ENCODE data around the gene BGN.

DNA sequence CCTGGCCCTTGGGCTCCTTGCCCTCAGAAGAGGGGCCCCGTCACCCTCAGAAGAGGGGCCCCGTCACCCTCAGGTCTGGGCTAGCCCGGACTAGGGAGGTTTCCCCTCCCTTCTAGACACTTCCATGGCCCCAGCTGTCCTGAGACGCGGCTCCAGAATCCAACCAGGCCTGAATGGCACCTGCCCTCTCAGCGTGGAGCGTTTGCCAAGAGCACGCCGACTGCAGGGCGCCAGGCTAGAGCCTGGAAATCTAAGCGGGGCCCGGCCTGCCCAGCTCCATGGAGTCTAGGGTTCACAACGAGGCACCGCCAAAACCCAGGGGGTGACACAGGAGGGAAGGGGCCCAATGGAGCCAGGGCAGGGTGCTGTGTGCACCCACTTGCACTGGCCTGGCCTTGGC lies 14.8 kb downstream of the BGN start:
- no peak for TF ChIP-seq POLR2A (IDR thresholded peaks at IDR 0.05)
- TF ChIP-seq, protein P1, sequence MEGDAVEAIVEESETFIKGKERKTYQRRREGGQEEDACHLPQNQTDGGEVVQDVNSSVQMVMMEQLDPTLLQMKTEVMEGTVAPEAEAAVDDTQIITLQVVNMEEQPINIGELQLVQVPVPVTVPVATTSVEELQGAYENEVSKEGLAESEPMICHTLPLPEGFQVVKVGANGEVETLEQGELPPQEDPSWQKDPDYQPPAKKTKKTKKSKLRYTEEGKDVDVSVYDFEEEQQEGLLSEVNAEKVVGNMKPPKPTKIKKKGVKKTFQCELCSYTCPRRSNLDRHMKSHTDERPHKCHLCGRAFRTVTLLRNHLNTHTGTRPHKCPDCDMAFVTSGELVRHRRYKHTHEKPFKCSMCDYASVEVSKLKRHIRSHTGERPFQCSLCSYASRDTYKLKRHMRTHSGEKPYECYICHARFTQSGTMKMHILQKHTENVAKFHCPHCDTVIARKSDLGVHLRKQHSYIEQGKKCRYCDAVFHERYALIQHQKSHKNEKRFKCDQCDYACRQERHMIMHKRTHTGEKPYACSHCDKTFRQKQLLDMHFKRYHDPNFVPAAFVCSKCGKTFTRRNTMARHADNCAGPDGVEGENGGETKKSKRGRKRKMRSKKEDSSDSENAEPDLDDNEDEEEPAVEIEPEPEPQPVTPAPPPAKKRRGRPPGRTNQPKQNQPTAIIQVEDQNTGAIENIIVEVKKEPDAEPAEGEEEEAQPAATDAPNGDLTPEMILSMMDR (IDR thresholded peaks at IDR 0.05): no peak
- no peak for TF ChIP-seq POLR2AphosphoS5 (IDR thresholded peaks at IDR 0.05)
